ENCODE measurements around the gene SBK2.

DNA sequence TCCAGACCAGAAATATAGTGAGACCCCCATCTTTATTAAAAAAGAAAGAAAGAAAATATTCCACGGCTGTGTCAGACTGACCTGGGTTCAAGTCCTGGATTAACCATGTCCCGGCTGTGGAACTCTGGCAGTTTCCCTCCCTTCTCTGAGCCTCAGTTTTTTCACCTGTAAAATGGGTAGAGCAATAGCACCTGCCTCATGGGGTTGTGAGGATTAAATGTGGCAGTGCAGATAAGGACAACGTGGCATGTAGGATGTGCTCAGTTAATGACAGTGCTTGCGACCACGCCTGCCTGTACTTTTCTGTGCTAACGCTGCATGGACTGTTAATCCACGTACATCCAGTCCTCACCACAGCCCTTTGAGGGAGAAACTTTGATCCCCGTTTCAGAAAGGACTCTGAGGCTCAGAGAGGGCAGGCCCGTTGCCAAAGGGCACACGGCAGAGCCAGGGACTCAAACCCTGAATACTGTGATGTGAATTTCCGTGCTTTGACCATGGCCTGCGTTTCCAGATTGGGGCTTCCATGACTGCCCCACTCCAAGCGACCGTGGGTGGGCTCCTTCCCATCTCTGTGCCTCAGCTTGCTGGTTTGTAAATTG lies 16.1 kb downstream of the SBK2 start:
- TF ChIP-seq, protein P1, sequence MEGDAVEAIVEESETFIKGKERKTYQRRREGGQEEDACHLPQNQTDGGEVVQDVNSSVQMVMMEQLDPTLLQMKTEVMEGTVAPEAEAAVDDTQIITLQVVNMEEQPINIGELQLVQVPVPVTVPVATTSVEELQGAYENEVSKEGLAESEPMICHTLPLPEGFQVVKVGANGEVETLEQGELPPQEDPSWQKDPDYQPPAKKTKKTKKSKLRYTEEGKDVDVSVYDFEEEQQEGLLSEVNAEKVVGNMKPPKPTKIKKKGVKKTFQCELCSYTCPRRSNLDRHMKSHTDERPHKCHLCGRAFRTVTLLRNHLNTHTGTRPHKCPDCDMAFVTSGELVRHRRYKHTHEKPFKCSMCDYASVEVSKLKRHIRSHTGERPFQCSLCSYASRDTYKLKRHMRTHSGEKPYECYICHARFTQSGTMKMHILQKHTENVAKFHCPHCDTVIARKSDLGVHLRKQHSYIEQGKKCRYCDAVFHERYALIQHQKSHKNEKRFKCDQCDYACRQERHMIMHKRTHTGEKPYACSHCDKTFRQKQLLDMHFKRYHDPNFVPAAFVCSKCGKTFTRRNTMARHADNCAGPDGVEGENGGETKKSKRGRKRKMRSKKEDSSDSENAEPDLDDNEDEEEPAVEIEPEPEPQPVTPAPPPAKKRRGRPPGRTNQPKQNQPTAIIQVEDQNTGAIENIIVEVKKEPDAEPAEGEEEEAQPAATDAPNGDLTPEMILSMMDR (IDR thresholded peaks at IDR 0.05; ENCODE audit: insufficient read depth, low read depth, low read length): no peak
- no peak for TF ChIP-seq EZH2 (IDR thresholded peaks at IDR 0.05; ENCODE audit: insufficient read depth, low read length)
